ENCODE results near the gene HEXA. TPM values are rescaled to one million over a fixed set of nuclear protein-coding genes. Genes with fewer than 3 reads are reported as not detected.

HEXA gene
- total and polyA plus RNA-seq, 9 of the 15 experiments (the other 6 are each of a cell fraction or from before 2014, with no cell fraction given), result 22.2 to 136 (median 68.9) TPM

GRCh38 chr15:72387741-72388140 lies 11.9 kb upstream of the HEXA start:
- Histone ChIP-seq H3K27ac (ENCODE audit: extremely low read depth, low read depth, low read length) (no peak overlapping the region), H3K4me1 (replicated peaks in 1 of 2; ENCODE audit: control insufficient read depth in 2 of 2, insufficient read depth in 2 of 2, low read length in 2 of 2) (no peaks in the 10 kb centered on the region), H3K4me3 (no peak overlapping the region), H3K9me3 (replicated peaks; ENCODE audit: control insufficient read depth, insufficient read depth, low read depth, low read length) (no peaks in the 10 kb centered on the region), H3K4me2 (ENCODE audit: insufficient read depth, low read length) (no peak overlapping the region), H3K9me1 (ENCODE audit: control insufficient read depth, insufficient read depth, low read length) (no peaks in the 10 kb centered on the region), H3K79me2 (ENCODE audit: control insufficient read depth, insufficient read depth, low read length) (no peaks in the 10 kb centered on the region), H3K27me3 (ENCODE audit: control insufficient read depth in 2 of 2, insufficient read depth in 2 of 2, low read length in 2 of 2) (peaks cover 9 to 20% of the 10 kb centered on the region in 2 experiments; a peak in 4 of 5 replicates), H3K9ac (ENCODE audit: insufficient read depth in 1 of 2, low read depth in 2 of 2, low read length in 2 of 2) (no peak overlapping the region), H2AFZ (ENCODE audit: low read depth, low read length) (no peak overlapping the region), H4K20me1 (replicated peaks; ENCODE audit: control insufficient read depth, insufficient read depth, low read length) (no peaks in the 10 kb centered on the region), H3K36me3 (ENCODE audit: control insufficient read depth, insufficient read depth, low read length) (no peaks in the 10 kb centered on the region)
- in situ Hi-C loops (cut with MboI) (no loop called here), intact Hi-C loops (cut with micrococcal nuclease) (no loop called here)
- POLR2A ChIA-PET, result no interaction called here
- DNase-seq (ENCODE audit: extremely low read depth in 1 of 4, low spot score in 3 of 4) (no peak), FAIRE-seq (no peak), ATAC-seq (no peak)
- BruUV-seq (replicated peaks), result no TSS peak
- TF ChIP-seq MITF (IDR thresholded peaks at IDR 0.05) (no peak), HNRNPK (IDR thresholded peaks at IDR 0.05; ENCODE audit: low read depth, low read length, poor library complexity, severe bottlenecking) (no peak), RBM25 (IDR thresholded peaks at IDR 0.05; ENCODE audit: low read depth, low read length, severe bottlenecking) (no peak), ZNF431 (CRISPR knock-in tag; IDR thresholded peaks at IDR 0.05) (no peak), THAP7 (CRISPR knock-in tag; IDR thresholded peaks at IDR 0.05) (no peak), ERF (CRISPR knock-in tag; IDR thresholded peaks at IDR 0.05) (no peak), CTCFL (IDR thresholded peaks at IDR 0.05; ENCODE audit: borderline replicate concordance, insufficient read depth, low read depth, low read length, poor library complexity, severe bottlenecking) (no peak), POLR2H (tag; IDR thresholded peaks at IDR 0.05; ENCODE audit: low read depth) (no peak)
- CTCF ChIA-PET (ENCODE audit: low intra/inter-chr PET ratio), result no interaction called here
